Ammon's horn (tissue), 1 donor: ENCODE results near the gene LRRC37B.
"Not testable (repeated sequence)": the region's sequence is repeated elsewhere in the genome, so short reads cannot be mapped to it uniquely, and the experiment has no call there.

Experiments
- DNase-seq: peaks from one replicate; pipeline ENCODE4 v3.0.0-alpha.2; 2016; ENCODE audit warnings: low spot score

The LRRC37B gene

GRCh38 chr17:32086833-32087232, 79.7 kb downstream of the LRRC37B start:
- not testable (repeated sequence) for DNase-seq

GRCh38 chr17:32092062-32092461, 84.9 kb downstream of the LRRC37B start:
- not testable (repeated sequence) for DNase-seq

- no peak for DNase-seq
These were observed 92.5 kb downstream of the LRRC37B start for GRCh38 chr17:32099686-32100085.

- DNase-seq = not testable (repeated sequence)
These were observed 93.1 kb downstream of the LRRC37B start for GRCh38 chr17:32100323-32100722.

- DNase-seq = no peak
These were observed 93.9 kb downstream of the LRRC37B start for GRCh38 chr17:32100971-32101631.

GRCh38 chr17:32102172-32102571, 95.0 kb downstream of the LRRC37B start:
- no peak for DNase-seq

GRCh38 chr17:32102646-32103186, 95.5 kb downstream of the LRRC37B start:
- no peak for DNase-seq
